ENCODE measurements around the gene NNMT. TPM values are rescaled to one million over a fixed set of nuclear protein-coding genes. Genes with fewer than 3 reads are reported as not detected.

Gene NNMT
- total and polyA plus RNA-seq, 8 donors = 1.2 to 244 (median 1.9) TPM

DNA sequence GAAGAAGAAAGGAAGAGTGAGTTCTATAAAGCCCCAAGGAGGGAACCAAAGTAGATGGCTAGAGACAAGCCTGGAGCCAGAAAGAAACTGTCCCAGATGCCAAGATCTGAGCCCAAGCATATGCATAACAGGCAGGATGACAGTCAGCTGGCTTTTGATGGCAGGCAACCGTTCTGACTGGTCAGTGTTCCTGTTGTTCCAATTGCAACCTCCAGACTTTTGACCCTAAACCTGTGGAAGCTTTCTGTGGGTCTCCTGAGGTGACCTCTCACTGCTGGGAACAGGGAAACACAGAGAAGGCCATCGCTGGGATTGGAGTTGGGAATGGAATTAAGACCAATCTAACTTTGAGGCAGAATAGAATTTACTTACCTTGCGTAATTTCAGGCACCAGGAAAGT lies 21.6 kb upstream of the NNMT start:
- Histone ChIP-seq H3K36me3 (no peaks in the 10 kb centered on the region), H3K27ac (no peak overlapping the region), H3K4me1 (no peaks in the 10 kb centered on the region), H3K9me3 (no peaks in the 10 kb centered on the region), H3K4me3 (no peak overlapping the region), H3K27me3 (peaks cover 0 to 6% of the 10 kb centered on the region in 2 donors)
- intact Hi-C loops (cut with DNase I) = no loop called here
- DNase-seq (no peak), ATAC-seq (no peak)
- TF ChIP-seq, protein P1, sequence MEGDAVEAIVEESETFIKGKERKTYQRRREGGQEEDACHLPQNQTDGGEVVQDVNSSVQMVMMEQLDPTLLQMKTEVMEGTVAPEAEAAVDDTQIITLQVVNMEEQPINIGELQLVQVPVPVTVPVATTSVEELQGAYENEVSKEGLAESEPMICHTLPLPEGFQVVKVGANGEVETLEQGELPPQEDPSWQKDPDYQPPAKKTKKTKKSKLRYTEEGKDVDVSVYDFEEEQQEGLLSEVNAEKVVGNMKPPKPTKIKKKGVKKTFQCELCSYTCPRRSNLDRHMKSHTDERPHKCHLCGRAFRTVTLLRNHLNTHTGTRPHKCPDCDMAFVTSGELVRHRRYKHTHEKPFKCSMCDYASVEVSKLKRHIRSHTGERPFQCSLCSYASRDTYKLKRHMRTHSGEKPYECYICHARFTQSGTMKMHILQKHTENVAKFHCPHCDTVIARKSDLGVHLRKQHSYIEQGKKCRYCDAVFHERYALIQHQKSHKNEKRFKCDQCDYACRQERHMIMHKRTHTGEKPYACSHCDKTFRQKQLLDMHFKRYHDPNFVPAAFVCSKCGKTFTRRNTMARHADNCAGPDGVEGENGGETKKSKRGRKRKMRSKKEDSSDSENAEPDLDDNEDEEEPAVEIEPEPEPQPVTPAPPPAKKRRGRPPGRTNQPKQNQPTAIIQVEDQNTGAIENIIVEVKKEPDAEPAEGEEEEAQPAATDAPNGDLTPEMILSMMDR (IDR thresholded peaks at IDR 0.05) = no peak

DNA sequence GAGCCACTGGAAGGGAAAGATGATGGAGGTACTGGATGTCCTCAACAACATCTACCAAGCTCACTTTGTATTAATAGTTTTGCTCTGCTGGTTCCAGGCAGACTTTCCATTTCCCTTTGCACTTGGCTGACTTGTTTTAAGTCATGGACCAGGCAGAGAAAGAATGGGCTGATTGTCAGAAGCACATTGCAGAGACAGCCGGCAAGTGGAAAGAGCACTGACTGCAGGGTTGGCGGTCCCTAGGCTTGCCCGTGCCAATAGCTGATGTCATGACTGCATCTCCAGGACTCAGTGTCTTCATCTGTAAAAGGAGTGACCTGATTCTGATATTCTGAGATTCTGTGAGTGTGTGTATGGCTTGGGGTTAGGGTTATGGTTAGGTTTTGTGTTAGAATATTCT lies 20.9 kb upstream of the NNMT start:
- DNase-seq (no peak), ATAC-seq (no peak)
- intact Hi-C loops (cut with DNase I) = no loop called here
- Histone ChIP-seq H3K36me3 (no peaks in the 10 kb centered on the region), H3K4me3 (no peak overlapping the region), H3K4me1 (peaks cover 0 to under 1% of the 10 kb centered on the region in 2 donors), H3K27ac (no peak overlapping the region), H3K9me3 (no peaks in the 10 kb centered on the region), H3K27me3 (peaks cover 0 to 6% of the 10 kb centered on the region in 2 donors)
- TF ChIP-seq, protein P1 (IDR thresholded peaks at IDR 0.05) = no peak

DNA sequence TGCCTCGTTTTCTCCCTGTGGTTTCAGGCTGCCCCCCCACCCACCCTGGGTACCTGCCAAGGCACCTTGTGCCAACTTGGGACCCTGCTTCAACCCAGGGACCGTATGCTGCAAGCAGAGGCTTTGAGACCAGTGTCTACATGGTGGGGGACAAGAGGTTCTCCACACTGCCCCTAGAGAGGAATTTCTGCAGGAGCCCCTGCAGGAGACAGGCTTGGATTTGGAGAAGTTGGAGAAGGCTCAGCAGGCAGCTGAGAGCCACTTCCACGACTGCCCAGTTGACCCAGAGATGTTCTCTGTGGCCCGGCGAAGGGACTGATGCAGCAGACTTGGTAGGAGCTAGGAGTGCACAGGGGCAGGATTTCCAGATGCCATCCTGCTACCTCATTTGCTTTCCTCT lies 20.1 kb upstream of the NNMT start:
- no peak for DNase-seq
- intact Hi-C loops (cut with DNase I) = no loop called here
- TF ChIP-seq, protein P1 (IDR thresholded peaks at IDR 0.05) = no peak
- H3K36me3 ChIP-seq = no peaks in the 10 kb centered on the region
- H3K27ac ChIP-seq = no peak overlapping the region
- peaks cover 0 to 6% of the 10 kb centered on the region in 2 donors for H3K27me3 ChIP-seq
- ATAC-seq = no peak
- H3K9me3 ChIP-seq = no peaks in the 10 kb centered on the region
- H3K4me1 ChIP-seq = peaks cover 4 to 9% of the 10 kb centered on the region in 2 donors
- no peak overlapping the region for H3K4me3 ChIP-seq

GRCh38 chr11:114277637-114278341 lies 18.4 kb upstream of the NNMT start:
- intact Hi-C loops (cut with DNase I) = no loop called here
- TF ChIP-seq, protein P1 (IDR thresholded peaks at IDR 0.05) = no peak
- Histone ChIP-seq H3K27me3 (peaks cover 0 to 6% of the 10 kb centered on the region in 2 donors), H3K4me3 (no peak overlapping the region), H3K36me3 (no peaks in the 10 kb centered on the region), H3K27ac (no peak overlapping the region), H3K4me1 (peaks cover 7 to 9% of the 10 kb centered on the region in 2 donors), H3K9me3 (no peaks in the 10 kb centered on the region)
- no peak for DNase-seq
- no peak for ATAC-seq

DNA sequence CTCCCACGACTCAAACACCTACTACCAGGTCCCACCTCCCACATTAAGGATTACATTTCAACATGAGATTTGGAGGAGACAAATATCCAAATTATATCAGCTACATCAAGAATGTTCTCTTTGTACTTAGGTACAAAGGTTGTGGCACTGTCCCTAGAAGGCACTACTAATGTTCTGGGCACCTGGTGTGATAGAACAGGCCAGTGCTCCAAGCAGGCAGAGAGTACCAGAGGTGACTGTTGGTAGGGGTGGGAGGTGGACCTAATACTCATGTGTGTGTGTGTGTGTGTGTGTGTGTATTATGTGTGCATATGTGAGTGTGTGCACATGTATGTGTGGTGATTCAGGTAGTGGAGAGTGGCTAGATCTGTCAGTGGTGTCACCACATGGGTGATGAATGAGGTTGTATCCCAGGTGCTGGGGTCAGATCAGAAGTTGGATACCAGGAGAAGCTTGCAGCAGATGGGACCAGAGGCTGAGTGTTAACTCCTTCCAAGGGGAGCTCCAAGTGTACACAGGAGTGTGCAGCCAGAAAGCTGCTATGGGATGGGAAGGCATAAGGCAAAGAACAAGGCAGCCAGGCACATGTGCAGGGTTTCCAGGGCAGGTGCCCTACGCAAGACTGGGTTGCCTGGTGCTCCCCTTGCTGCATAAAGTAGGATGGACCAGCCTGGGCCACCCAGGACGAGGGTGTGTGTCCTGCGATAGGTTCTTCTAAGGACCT lies 17.7 kb upstream of the NNMT start:
- intact Hi-C loops (cut with DNase I) = no loop called here
- no peak overlapping the region for H3K4me3 ChIP-seq
- DNase-seq = no peak
- H3K9me3 ChIP-seq = no peaks in the 10 kb centered on the region
- TF ChIP-seq, protein P1 (IDR thresholded peaks at IDR 0.05) = no peak
- H3K27ac ChIP-seq = no peak overlapping the region
- ATAC-seq = no peak
- peaks cover 0 to 6% of the 10 kb centered on the region in 2 donors for H3K27me3 ChIP-seq
- no peaks in the 10 kb centered on the region for H3K36me3 ChIP-seq
- H3K4me1 ChIP-seq = peaks cover 7 to 9% of the 10 kb centered on the region in 2 donors

Data from left lung (tissue), 10 donors.